SKM-1 (cell line): Measurements from ENCODE around the gene CKMT2.

Experiments used
- DNase-seq: peaks from one replicate; lab custom pipeline; 2025; ENCODE audit not compliant: unreplicated experiment; lab: John Stamatoyannopoulos, UW

CKMT2 gene

DNA sequence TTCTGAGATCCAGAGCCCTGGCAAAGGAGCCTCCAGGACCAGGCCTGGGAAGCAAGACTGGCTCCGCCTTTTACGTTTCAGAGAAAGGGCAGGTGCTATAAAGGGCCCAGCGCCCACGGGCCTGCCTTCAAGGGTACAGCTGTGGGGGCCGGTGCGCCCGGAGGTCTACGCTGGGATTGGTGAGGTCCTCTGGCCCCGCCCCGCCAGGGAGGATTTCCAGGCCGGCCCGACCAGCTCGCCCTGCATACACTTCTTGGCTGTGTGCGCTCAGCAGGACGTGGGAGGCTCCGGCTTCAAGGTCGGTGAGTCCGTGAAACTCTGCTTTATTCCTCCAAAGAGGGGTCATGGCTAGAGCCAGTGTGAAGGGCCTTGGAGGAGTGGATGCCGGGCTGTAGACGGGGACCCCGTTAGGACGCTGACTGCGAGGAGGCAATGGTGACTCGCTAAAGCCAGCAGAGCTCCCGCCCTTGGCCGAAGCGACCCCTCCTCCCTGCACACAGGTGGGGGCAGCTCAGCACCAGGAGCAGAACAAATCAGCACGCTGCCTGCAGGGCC is at the start of gene CKMT2:
TSS of gene CKMT2 (plus strand) at position 243 of the 555 bp plus-strand sequence. CDS start 17,811 bp downstream, outside the sequence.
- no peak for DNase-seq

DNA sequence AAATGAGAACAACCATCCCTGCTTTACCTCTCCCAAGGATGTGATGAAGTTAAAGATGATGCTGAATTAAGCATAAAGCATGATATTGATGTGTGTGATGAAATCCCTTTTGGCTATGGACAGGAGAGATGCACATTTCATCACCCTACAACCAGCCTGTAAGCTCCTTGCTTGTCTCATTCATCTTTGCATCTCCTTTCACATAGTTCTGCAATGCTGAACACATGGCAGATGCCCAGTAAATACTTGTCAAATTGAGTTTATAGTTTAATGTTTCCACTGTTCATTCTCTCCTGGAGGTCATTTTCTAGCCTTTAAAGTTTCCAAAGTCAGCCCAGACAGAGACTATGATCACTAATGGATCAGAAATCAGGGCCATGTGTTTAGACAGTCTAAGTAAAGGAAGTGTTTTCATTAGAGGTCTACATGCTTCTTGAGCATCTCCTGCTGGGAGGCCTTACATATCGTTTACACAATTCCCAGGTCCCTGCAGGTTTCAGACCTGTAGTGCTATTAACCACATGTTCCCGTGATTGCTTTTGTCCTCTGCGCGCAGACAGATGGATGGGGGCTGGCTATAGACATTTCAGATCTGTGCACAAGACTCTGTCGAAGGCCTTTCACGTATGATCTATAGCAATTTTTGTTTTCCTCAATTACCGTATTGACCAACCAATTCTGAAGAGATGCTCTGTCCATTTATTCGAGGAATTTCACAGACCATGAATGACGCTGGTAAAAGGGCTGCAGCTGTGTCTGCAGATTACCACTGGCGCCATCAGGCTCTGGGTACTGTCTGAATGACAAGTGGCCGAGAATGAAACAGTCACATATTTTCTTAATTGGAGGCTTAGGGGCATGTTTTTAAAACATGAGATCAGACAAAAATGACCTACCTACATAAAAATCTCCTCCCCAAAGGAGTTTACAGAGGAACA is 49.0 kb upstream of the CKMT2 start:
- no peak for DNase-seq

DNA sequence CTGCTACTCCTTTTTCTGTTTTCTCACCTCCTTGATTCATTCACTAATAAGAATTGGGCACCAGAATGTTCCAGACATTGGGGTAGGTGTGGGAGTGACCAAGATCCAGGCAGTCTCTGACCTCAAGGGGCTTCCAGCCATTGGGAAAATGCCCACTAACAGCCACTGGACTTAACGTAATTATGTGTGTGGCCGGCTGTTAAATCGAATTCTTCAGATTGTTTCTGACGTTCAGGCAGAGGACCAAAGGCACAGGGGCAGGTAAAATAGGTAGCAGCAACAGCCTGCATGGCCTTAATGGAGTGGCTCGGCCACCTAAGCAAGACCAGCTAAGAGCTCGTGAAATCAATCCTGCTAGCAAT is 48.4 kb upstream of the CKMT2 start:
- DNase-seq: no peak

DNA sequence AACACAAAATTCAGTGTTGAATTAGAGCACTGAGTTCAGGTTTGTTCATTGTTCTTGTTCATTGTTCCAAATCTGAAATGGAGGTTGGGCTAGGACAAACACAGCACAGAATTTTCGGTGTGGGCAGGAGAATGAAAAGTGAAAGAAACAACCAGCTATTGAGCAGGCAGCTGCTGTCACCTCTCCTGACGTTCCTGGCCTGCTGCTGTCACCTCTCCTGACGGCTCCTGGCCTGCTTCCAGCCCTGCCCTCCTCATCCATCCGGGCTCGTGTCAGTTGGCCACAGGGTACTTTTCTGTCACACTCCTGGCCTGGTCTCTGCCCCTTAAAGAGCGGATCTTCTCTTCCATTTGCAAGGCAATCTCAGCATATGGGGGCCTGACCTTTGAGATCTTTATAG is 45.2 kb upstream of the CKMT2 start:
- DNase-seq: no peak

DNA sequence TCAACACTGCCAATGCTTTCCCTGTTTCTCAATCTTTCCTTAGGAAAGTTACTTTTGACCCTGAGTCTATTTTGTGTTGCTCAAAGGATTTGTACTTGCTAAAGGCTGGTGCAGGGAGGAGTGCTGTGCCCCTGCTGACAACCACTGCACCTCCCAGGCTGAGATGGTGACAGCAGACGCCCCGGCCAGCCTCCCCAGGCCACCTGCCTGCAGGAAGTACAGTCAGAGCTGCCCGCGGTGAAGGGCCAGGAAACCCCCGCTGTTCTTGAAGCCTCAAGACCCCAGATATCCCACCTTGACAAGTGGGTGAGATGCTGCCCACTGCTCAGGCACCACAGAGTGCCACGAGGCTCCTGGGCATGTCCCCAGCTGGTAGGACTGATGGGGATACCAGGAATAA is 44.2 kb upstream of the CKMT2 start:
- DNase-seq: no peak

DNA sequence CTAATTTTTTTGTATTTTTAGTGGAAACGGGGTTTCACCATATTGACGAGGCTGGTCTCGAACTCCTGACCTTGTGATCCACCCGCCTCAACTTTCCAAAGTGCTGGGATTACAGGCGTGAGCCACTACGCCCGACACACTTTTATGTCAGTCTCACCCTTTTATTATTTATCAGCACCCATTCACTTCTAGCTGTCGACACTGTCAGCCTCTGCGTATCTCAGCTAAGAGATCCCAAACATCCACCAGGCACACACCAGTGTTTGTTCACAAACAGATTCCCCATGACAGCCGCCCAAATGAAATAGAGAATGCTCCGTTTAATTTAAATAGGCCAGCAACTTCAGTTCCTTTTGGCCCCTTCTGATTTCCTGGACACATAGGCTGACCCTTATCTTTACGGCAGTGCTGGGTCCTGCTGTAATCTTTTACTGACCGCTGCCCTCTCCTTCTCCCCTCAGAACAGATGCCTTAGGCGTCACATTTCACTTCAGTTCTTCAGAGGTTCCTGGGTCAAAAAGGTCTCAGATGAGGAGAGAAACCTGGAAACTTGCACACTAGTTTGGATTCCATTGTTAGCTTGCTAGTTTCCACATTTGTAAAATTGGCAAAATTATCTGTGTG is 43.1 kb upstream of the CKMT2 start:
- no peak for DNase-seq

DNA sequence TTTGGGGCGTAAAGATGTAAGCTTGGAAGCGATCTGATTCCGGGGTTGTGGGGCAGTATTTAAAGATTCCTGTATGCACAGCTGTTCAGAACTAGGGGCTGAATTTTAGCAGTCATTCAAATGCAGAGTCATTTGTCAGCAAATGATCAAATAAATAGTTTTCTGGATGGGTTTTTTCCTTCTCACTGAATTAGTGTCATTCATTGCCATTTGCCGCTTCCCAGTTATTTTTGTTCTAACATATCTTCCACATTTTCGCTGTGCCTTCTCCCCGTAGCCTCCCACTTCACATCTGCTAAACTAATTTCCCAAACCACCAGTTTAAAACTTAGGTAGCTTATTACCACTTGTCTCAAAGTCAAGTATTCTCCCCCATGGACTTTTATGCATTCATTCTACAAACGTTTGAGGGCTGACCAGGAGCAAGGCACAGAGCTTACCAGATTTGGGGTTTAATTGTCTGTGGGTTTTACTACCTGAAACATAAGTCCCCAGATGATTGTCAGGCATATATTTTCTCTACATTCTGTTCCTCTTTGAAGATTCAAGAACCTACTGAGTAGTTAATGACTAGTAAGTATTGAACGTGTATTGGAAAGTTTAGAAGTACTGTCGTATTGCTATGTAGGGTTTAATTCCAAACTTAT is 41.3 kb upstream of the CKMT2 start:
- DNase-seq: no peak

DNA sequence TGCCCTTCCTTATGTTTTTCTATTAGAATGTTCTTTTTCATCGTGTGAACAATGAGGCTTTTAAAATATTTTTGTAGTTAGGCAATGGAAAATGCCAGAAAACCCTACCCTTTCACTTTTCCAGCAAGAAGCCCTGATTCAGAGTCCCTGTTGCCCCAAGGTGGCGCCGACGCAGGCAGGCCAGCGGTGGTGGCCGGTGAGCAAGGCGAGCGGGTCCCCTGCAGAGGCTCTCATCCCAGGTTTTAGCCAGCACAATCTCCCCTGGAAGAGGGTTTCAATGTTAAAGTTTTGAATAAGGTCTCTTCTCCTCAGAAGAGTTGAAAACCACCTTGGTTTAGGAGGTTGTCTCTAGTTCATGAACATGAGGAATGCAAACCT is 40.8 kb upstream of the CKMT2 start:
- DNase-seq: no peak

DNA sequence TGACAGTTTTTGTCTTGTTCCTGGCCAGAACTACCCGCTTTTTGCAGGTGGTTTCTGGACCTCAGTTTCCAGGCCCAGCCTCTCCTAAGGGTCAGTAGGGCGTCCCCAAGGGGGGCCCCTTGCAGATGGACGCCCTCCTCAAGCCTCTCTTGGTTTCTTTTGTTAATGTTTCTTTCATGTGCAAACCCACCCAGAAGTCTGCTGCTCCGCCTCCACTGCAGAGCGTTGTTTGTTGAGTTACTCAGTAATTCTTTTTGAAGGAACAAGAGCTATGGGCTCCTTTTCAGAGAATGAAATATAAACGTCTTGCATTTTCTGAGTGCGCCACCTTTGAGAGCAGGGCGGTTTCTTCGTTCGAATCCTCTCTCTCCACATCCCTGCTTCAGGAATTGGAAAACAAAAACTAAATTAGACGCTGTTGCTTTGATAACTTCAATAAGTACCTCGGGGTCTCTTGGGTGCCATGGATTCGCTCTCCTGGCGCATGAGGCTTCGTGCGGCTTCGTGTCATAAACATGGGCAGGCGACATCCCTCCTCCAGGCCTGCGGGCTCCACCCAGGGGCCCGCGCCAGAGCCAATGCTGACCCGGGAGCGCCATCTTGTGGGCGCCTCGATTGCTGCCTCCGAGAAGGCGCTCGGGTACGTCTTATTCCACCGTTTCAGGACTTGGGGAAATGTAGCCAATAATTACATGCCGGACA is 38.3 kb upstream of the CKMT2 start:
- peak; percentile 46 for DNase-seq

DNA sequence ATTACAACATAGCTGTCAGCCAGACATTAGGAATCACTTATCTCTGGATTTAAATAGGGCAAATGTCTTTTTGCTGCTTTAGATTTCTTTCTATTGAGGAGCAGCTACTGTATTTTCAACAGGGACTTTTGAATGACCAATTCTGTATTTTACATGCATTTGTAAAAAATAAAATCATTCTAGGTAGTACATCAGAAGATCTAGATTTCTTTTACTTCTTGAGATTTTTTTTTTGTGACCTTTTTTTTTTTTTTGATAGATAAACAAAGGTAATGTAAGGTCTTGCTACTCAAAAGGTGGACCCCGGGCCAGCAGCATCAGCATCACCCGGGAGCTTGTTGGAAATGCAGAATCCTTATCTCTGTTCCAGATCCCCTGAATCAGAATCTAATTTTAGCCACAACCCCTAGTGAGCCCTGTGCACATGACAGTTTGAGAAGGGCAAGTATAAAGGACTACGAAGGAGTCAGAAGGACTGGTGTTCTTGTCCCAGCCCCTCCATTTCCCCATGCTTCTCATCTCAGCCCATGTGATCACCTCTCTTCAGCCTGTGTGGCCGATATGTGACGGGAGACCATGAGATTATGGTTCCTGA is 37.7 kb upstream of the CKMT2 start:
- DNase-seq: no peak

DNA sequence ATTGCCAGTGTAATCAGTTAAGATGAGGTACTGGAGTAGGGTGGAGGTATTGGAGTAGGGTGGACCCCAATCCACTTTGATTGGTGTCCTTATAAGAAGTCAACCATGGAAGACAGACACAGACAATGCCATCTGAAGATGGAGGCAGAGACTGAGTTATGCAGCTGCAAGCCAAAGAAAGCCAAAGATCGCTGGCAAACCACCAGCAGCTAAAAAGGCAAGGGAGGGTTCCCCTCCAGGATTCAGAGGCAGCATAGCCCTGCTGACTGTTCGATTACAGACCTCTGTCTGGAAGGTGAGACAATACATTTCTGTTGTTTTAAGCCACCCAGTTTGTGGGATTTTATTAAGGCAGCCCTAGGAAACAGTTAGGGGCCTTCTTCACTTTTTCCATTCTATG is 30.5 kb upstream of the CKMT2 start:
- no peak for DNase-seq

DNA sequence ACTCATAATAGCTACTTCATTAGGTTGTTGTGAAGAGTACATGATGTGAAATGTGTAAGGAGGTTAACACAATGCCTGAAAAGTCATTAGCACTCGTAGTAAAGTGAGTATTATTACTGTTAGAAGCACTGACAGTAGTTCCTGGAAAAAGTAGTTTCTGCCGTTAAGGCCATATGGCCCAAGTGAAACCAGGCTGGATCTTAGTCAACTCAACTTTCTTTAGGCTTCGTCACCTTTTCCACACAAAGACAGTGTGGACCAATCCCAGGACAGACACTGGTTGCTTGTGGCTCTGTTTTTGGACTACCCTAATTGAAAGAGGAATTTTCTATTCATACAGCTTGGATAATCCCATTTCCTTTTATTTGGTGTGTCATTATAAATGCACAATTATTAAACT is 29.4 kb upstream of the CKMT2 start:
- no peak for DNase-seq

DNA sequence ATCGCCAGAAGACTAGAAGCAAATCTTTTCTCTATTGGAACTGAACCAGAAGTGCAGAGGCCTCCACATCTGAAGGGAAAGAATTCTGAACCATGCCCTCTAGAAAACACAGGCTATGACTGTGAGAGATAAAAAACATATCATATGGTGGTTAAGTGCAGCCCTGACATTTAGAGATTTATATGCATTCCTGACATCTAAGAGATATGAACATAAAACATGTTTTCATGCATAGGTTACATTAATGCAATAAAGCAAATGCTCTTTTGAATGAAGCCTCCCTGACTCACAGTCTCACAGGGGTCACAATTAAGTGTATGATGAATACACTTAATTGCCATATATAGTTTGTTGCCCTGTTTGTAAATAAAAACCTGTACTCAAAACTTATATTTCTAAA is 28.9 kb upstream of the CKMT2 start:
- DNase-seq: no peak

DNA sequence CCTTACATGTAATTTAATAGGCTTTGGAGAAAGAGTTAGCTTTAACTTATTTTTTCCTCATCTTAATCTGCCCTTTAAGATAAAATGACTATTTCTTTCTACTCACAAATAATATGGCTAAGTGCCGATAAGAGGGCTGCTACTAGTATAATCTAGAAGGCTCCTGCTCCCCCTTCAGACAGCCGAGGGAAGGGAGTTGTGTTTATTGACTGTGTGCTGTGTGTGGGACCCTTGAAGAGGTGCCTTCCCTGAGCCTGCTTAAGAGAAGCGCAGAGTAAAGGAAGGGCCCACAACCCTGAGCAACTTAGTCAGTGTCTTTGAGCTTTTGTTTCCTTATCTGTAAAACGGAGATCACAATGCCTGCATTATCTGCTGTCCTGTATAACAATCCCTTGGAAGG is 28.1 kb upstream of the CKMT2 start:
- DNase-seq: no peak

DNA sequence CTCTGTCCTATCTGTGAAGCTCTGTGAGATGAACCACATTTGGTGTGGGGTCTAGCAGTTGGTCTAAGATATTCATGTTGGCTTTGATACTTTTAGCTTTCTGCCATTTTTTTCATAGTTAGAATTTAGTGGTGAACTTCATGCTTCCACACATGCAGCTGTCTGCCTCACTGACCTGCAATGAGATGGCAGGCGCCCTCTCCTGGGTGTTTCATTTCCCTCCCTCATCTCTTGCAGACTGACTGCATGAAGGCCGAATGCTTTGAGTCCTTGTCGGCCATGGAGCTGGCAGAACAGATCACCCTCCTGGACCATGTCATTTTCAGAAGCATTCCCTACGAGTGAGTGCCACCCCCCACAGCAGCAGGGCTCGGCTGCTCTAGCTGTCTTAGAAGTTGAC is 26.1 kb upstream of the CKMT2 start:
- no peak for DNase-seq

DNA sequence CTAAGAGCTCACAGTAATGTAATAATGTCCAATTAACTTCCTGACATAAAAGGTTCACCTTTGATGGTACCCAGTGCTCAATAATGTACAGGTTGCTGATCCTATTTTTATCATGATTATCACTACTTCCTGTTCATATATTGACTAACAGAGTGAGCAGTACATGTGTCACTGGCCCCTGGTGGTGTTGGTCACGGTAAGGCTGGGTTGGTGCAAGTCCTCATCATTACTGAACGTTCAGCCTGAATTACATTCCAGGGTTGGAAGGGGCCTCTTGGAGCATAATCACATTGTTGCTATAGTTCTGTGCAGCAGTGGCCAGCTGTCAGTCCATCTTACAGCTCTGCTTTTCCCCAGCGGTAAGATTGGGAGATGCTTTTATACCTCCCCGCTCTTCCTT is 24.2 kb upstream of the CKMT2 start:
- no peak for DNase-seq

DNA sequence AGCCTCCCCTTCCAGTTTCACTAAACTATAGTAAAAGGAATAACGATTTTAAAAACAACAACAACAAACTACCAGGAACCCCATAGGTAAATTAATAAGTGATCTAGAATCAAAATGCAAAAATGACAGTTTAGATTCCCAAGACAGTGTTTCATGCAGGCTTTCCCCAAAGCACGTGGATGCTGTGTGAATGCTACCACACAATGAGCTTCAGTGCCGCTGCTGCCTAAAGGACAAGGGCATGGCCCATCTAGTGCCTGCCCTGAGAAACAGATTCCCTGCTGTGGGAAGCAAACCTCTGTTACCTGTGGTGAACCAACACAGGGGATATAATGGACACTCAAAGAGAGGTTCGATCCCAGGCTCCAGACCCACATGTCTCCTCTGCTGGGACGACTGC is 23.7 kb upstream of the CKMT2 start:
- DNase-seq: no peak

DNA sequence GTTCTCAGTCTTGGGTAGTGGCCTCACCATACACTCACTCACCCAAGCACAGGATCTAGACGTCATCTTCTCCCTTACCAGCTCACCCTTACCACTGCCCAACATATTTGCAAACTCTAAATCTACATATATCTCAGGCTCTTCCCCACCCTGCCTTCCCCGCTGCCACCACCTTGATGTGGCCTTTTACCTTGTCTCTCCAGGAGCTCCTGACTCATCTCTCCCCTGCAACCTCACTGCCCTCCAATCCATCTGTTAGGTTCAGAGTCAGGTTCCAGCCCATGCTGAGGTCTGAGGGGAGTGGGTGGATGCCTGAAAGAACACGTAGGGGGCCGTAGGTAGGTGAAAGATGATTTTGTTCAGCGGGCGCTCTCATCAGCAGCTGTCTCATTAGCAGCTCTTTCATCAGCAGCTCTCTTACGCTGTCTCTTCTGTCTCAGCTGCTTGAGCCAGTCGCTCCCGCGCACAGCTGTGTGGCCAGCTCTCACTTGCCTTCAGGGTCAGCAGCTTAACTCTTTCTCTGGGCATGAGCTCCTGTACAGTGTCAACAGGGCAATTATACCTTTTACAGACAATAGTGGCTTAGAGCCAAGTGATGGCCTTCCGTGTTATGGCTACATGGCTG is 23.1 kb upstream of the CKMT2 start:
- no peak for DNase-seq

DNA sequence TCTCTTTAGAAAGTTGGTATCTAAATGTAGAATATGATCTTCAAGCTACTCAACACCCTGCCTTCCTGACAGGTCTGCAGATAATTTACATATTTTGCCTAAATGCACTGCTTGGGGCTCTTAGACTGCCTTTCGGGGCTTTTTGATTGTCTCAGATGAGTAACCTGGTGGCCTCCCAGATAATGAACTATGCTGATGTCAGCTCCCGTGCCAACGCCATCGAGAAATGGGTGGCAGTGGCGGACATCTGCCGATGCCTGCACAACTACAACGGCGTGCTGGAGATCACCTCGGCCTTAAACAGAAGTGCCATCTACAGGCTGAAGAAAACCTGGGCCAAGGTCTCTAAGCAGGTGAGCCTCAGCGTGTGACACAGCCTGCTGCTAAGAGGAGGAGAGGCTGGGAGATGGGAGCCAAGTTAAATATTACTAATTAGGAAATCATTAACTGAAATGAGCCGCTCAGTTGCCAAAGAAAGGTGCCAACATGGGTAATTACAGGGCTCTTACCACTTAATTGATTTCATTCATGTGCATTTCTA is 20.8 kb upstream of the CKMT2 start:
- no peak for DNase-seq

DNA sequence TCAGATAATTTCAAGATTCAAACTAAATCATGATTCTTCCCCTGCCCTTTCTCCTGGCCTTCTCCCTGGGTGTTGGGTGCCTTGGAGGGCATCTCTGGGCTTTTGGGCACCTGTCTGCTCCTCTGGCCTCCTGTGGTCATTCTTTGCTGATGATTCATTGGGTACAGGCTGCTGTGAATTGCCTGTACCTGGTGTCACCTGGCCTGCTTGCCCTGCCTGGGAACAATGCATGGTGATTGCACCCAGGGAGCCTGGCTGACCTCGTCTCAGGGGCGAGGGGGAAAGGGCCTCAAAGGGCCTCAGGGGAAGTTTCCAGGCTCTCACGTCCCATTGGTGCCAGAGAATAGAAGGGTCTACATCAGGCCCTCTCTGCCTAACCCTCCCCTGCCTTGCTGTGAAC is 20.1 kb upstream of the CKMT2 start:
- DNase-seq: no peak
